ENCODE measurements around the gene KCNK6. TPM values are rescaled to one million over a fixed set of nuclear protein-coding genes. Genes with fewer than 3 reads are reported as not detected.

The KCNK6 gene
- total and polyA plus RNA-seq, 2 donors (not counting 3 experiments of a cell fraction or from before 2014, with no cell fraction given): 7.4 to 11.3 TPM

- no peak for FAIRE-seq
- DNase-seq (ENCODE audit: low read depth, low spot score): no peak
- H3K9ac ChIP-seq (replicated peaks; ENCODE audit: extremely low read depth, insufficient read depth, low read length): no peak overlapping the region
- H4K20me1 ChIP-seq (replicated peaks; ENCODE audit: control insufficient read depth, extremely low read depth, insufficient read depth, low read length): no peaks in the 10 kb centered on the region
- no peaks in the 10 kb centered on the region for H3K4me1 ChIP-seq (ENCODE audit: control insufficient read depth, extremely low read depth, insufficient read depth, low read length)
- no peak overlapping the region for H3K4me3 ChIP-seq (replicated peaks in 1 of 3; ENCODE audit: insufficient read depth in 1 of 3, low read depth in 1 of 3, low read length in 3 of 3)
- H3K36me3 ChIP-seq (ENCODE audit: control insufficient read depth in 2 of 2, extremely low read depth in 1 of 2, insufficient read depth in 2 of 2, low read length in 2 of 2): peaks cover 0 to 20% of the 10 kb centered on the region in 2 experiments
- no peak overlapping the region for H3K4me2 ChIP-seq (ENCODE audit: insufficient read depth, low read length)
- intact Hi-C loops (cut with micrococcal nuclease) (loop anchor here (10.0 kb wide), 1 partner anchor 185 kb away; no protein-coding TSS in a partner anchor), dilution Hi-C loops (cut with MboI; ENCODE audit: extremely low pct_ligation_motif_present, low sequenced_read_pairs) (no loop called here)
- TF ChIP-seq MYC (IDR thresholded peaks at IDR 0.05; ENCODE audit: low read depth, low read length): no peak
- no peak for TF ChIP-seq JUN (IDR thresholded peaks at IDR 0.05; ENCODE audit: borderline replicate concordance, insufficient read depth, insufficient read length, low read depth)
- TF ChIP-seq POLR2A (IDR thresholded peaks at IDR 0.05; ENCODE audit: low read depth, low read length): no peak
- no peak for TF ChIP-seq EZH2 (IDR thresholded peaks at IDR 0.05; ENCODE audit: borderline replicate concordance, low read depth, low read length, severe bottlenecking)
- TF ChIP-seq FOS (IDR thresholded peaks at IDR 0.05; ENCODE audit: borderline replicate concordance, insufficient read depth, low read length): no peak
- no peak for TF ChIP-seq GATA2 (IDR thresholded peaks at IDR 0.05; ENCODE audit: insufficient read depth, insufficient read length, low read depth, low read length)
- TF ChIP-seq POLR2AphosphoS5 (IDR thresholded peaks at IDR 0.05; ENCODE audit: insufficient read depth, low read depth, low read length): no peak
- TF ChIP-seq CTCF (IDR thresholded peaks at IDR 0.05; ENCODE audit: extremely low read depth in 1 of 2, insufficient read depth in 1 of 2, low read depth in 1 of 2, low read length in 2 of 2): no peak
- TF ChIP-seq MAX (IDR thresholded peaks at IDR 0.05; ENCODE audit: insufficient read depth, insufficient read length): no peak
- BruUV-seq (replicated peaks): no TSS peak
- POLR2A ChIA-PET: no interaction called here
- no peak overlapping the region for H2AFZ ChIP-seq (ENCODE audit: low read depth, low read length)
- H3K27me3 ChIP-seq (ENCODE audit: control insufficient read depth in 2 of 2, insufficient read depth in 2 of 2, low read length in 2 of 2): no peaks in the 10 kb centered on the region
- CTCF ChIA-PET: interaction anchor here (1.2 to 1.3 kb wide), 2 partner anchors 86 to 427 kb away, joined by 3 to 8 read pairs; no protein-coding TSS in a partner anchor
- H3K27ac ChIP-seq (ENCODE audit: insufficient read depth, low read depth, low read length): no peak overlapping the region
- no peaks in the 10 kb centered on the region for H3K9me1 ChIP-seq (replicated peaks; ENCODE audit: control insufficient read depth, extremely low read depth, insufficient read depth, low read length)
- H3K9me3 ChIP-seq (replicated peaks; ENCODE audit: control insufficient read depth, insufficient read depth, low read length): no peaks in the 10 kb centered on the region
- no peaks in the 10 kb centered on the region for H3K79me2 ChIP-seq (ENCODE audit: control insufficient read depth, insufficient read depth, low read length)
These were observed 10.0 kb downstream of the KCNK6 start for GRCh38 chr19:38329651-38330050.
